B cell (primary cell): ENCODE data around the gene NAV2. TPM values are rescaled to one million over a fixed set of nuclear protein-coding genes. Genes with fewer than 3 reads are reported as not detected.
A peak's percentile ranks its signal among the peaks of the same experiment; 100 is the strongest.

Source experiments
- ATAC-seq: fragments of 200-7000 bp; cut with Tn5 transposase; one replicate; pipeline ENCODE4 v1.10.0; 2021; ENCODE audit warnings: low read depth, mild to moderate bottlenecking, moderate number of reproducible peaks, moderate library complexity
- CTCF ChIA-PET: fragments of 350-600 bp; sonication (Branson Sonifier 250); formaldehyde crosslinking; loops from one replicate; lab custom pipeline; 2021; ENCODE audit warnings: antibody characterized with exemption, inconsistent platforms; lab: Charles Lee
- POLR2A ChIA-PET: fragments of 350-600 bp; sonication (Branson Sonifier 250); formaldehyde crosslinking; loops from one replicate; lab custom pipeline; 2021; ENCODE audit warnings: antibody characterized with exemption; lab: Charles Lee
- DNase-seq: peaks from one replicate; pipeline ENCODE4 v3.0.0; 2013
- H2AFZ ChIP-seq: 2 replicates; pipeline ENCODE4 v1.6.1; 2012; ENCODE audit warnings: mild to moderate bottlenecking, low read depth, low read length; ENCODE audit not compliant: insufficient read depth, poor library complexity, severe bottlenecking
- H3K27ac ChIP-seq, 2 donors: 1 replicate in 1 of 2; 2 replicates in 1 of 2; pipeline ENCODE4 v1.5.1; 2012 to 2013; ENCODE audit warnings: low read length in 2 of 2, mild to moderate bottlenecking in 2 of 2, moderate library complexity in 1 of 2
- H3K27me3 ChIP-seq, 4 experiments: fragments of 200-600 bp in 1 of 4; sonication (generic) in 1 of 4; replicated peaks in 1 of 4; 1 replicate in 2 of 4; 2 replicates in 2 of 4; pipeline versions ENCODE4 v1.6.1 to v1.7.0; 2013 to 2016; ENCODE audit warnings: low read length in 3 of 4, mild to moderate bottlenecking in 2 of 4, mixed read lengths in 1 of 4, moderate library complexity in 1 of 4; ENCODE audit not compliant: insufficient read depth in 4 of 4, control insufficient read depth in 3 of 4; ENCODE audit errors: control extremely low read depth in 1 of 4
- H3K36me3 ChIP-seq, 2 experiments: replicated peaks in 1 of 2; 1 replicate in 1 of 2; 2 replicates in 1 of 2; pipeline versions ENCODE4 v1.6.1 to v1.7.1; 2013; ENCODE audit warnings: low read length in 1 of 2; ENCODE audit not compliant: insufficient read depth in 2 of 2, control insufficient read depth in 1 of 2; ENCODE audit errors: control extremely low read depth in 1 of 2, extremely low read depth in 1 of 2
- H3K4me1 ChIP-seq, 2 donors: fragments of 200-600 bp in 1 of 2; sonication (generic) in 1 of 2; 1 replicate in 1 of 2; 2 replicates in 1 of 2; pipeline versions ENCODE4 v1.5.1 to v1.6.1; 2013 to 2017; ENCODE audit warnings: low read length in 2 of 2; ENCODE audit not compliant: control insufficient read depth in 2 of 2, insufficient read depth in 2 of 2
- H3K4me2 ChIP-seq: replicated peaks from 2 replicates; pipeline ENCODE3; 2012; ENCODE audit warnings: mild to moderate bottlenecking, low read depth, low read length; ENCODE audit not compliant: poor library complexity, severe bottlenecking
- H3K4me3 ChIP-seq, 5 experiments: fragments of 200-600 bp in 1 of 5; sonication (generic) in 1 of 5; 1 replicate in 3 of 5; 2 replicates in 2 of 5; pipeline versions ENCODE4 v1.5.1 to v1.7.0; 2011 to 2016; ENCODE audit warnings: low read length in 4 of 5, mild to moderate bottlenecking in 4 of 5, low read depth in 2 of 5, control low read depth in 1 of 5, moderate library complexity in 1 of 5; ENCODE audit not compliant: insufficient read depth in 1 of 5; ENCODE audit errors: control extremely low read depth in 1 of 5, extremely low read depth in 1 of 5
- H3K79me2 ChIP-seq: fragments of 200-600 bp; sonication (generic); one replicate; pipeline ENCODE4 v1.6.0; 2016; ENCODE audit warnings: low read length; ENCODE audit not compliant: control insufficient read depth, insufficient read depth
- H3K9ac ChIP-seq: fragments of 200-600 bp; sonication (generic); 2 replicates; pipeline ENCODE4 v1.6.1; 2017; ENCODE audit warnings: mild to moderate bottlenecking, low read length, moderate library complexity
- H3K9me3 ChIP-seq, 3 donors: one replicate each; pipeline versions ENCODE4 v1.6.1 to v1.7.1; 2013; ENCODE audit warnings: low read length in 2 of 3; ENCODE audit not compliant: control insufficient read depth in 2 of 3, insufficient read depth in 1 of 3; ENCODE audit errors: control extremely low read depth in 1 of 3
- H4K20me1 ChIP-seq: 2 replicates; pipeline ENCODE4 v1.6.0; 2012; ENCODE audit warnings: mild to moderate bottlenecking, low read length; ENCODE audit not compliant: insufficient read depth, control insufficient read depth, poor library complexity, severe bottlenecking
- H3K27ac Mint-ChIP-seq: one replicate; pipeline ENCODE4 v1.8.0; 2021; ENCODE audit warnings: mixed read lengths
- H3K27me3 Mint-ChIP-seq: one replicate; pipeline ENCODE4 v1.8.0; 2021; ENCODE audit warnings: mixed read lengths
- H3K4me1 Mint-ChIP-seq: one replicate; pipeline ENCODE4 v1.8.0; 2021; ENCODE audit warnings: mixed read lengths
- H3K4me3 Mint-ChIP-seq: one replicate; pipeline ENCODE4 v1.8.0; 2021; ENCODE audit warnings: mixed read lengths
- H3K9me3 Mint-ChIP-seq: one replicate; pipeline ENCODE4 v1.8.0; 2022; ENCODE audit warnings: mixed read lengths; ENCODE audit not compliant: insufficient read depth
- CTCF ChIP-seq: fragments of 200-600 bp; IDR thresholded peaks from one replicate; pipeline ENCODE4 v1.8.0; 2022; ENCODE audit warnings: antibody characterized with exemption, mild to moderate bottlenecking
- EZH2 ChIP-seq: IDR thresholded peaks from 2 replicates; pipeline ENCODE4 v1.6.1; 2012; ENCODE audit warnings: borderline replicate concordance, low read depth, mild to moderate bottlenecking, moderate library complexity, low read length; ENCODE audit not compliant: insufficient read depth, poor library complexity, severe bottlenecking
- WGBS: methylation state at CpG from one replicate; pipeline ENCODE4 v1.1.5; 2013; ENCODE audit warnings: missing lambda C conversion rate; ENCODE audit not compliant: insufficient coverage; 5-methylcytosine and 5-hydroxymethylcytosine counted together
- intact Hi-C: fragments of 100-400 bp; cut with micrococcal nuclease; formaldehyde crosslinking; loops from one replicate; pipeline ENCODE4 v1.10.0; 2022
- polyA plus RNA-seq: library from polyadenylated mRNA; depleted of rRNA; stranded (reverse); fragments of >200 nt; gene quantifications from 2 replicates; pipeline ENCODE4 v1.2.3, GENCODE V29; 2012
- total RNA-seq, 2 donors: library from RNA; stranded (reverse); fragments of 120-200 nt in 1 of 2; gene quantifications; 1 replicate in 1 of 2; 2 replicates in 1 of 2; pipeline versions ENCODE4 v1.2.3 to v1.2.4, GENCODE V29; 2013 to 2022

The NAV2 gene
- total and polyA plus RNA-seq, 2 donors (not counting 1 experiment from before 2014, with no cell fraction given): 0.82 to 22.2 TPM

- 8% methylated on average over 47 of the region's 51 CpGs for WGBS
- CTCF ChIA-PET: interaction anchor here (0.5 to 2.4 kb wide), 23 partner anchors 8 to 574 kb away, joined by 3 to 16 read pairs (median 4); no protein-coding TSS in a partner anchor
- Histone ChIP-seq H3K4me1 (peaks cover 10% of the 10 kb centered on the region in 2 donors), H3K36me3 (no peaks in the 10 kb centered on the region), H3K79me2 (no peaks in the 10 kb centered on the region), H3K4me2 (peak overlapping the region; percentile 76), H3K9me3 (no peaks in the 10 kb centered on the region), H3K27ac (no peak overlapping the region), H2AFZ (peak overlapping the region; percentile 82), H3K27me3 (peaks cover 0 to 27% (median 11%) of the 10 kb centered on the region in 4 experiments), H4K20me1 (no peaks in the 10 kb centered on the region), H3K9ac (peak overlapping the region; percentile 59), H3K4me3 (peak overlapping the region in 4 of 5 experiments; percentile 1 to 56 (median 42))
- POLR2A ChIA-PET: no interaction called here
- TF ChIP-seq EZH2 (no peak), CTCF (peak; percentile 82)
- Mint-ChIP-seq H3K9me3 (no peaks in the 10 kb centered on the region), H3K4me1 (peaks cover 10% of the 10 kb centered on the region), H3K27ac (no peak overlapping the region), H3K4me3 (peak overlapping the region; percentile 79), H3K27me3 (peaks cover 51% of the 10 kb centered on the region)
- peak; percentile 58 for DNase-seq
- ATAC-seq: peak; percentile 45
- intact Hi-C loops: loop anchor here (1.0 to 5.0 kb wide), 2 partner anchors 181 to 570 kb away; no protein-coding TSS in a partner anchor
These were observed 419.4 kb downstream of the NAV2 start for GRCh38 chr11:20131788-20132666.

GRCh38 chr11:20132667-20133039 is 420.0 kb downstream of the NAV2 start:
- no peak for ATAC-seq
- H2AFZ ChIP-seq: peak overlapping the region; percentile 82
- peaks cover 10% of the 10 kb centered on the region in 2 donors for H3K4me1 ChIP-seq
- Mint-ChIP-seq H3K4me1 (peaks cover 10% of the 10 kb centered on the region), H3K4me3 (peak overlapping the region; percentile 79), H3K9me3 (no peaks in the 10 kb centered on the region), H3K27ac (no peak overlapping the region), H3K27me3 (peaks cover 54% of the 10 kb centered on the region)
- WGBS: 41% methylated on average over 5 of the region's 8 CpGs
- CTCF ChIA-PET: interaction anchor here (0.6 to 2.4 kb wide), 18 partner anchors 10 to 575 kb away, joined by 3 to 16 read pairs (median 4); no protein-coding TSS in a partner anchor
- H3K79me2 ChIP-seq: no peaks in the 10 kb centered on the region
- H3K9ac ChIP-seq: peak overlapping the region; percentile 59
- peaks cover 0 to 27% (median 11%) of the 10 kb centered on the region in 4 experiments for H3K27me3 ChIP-seq
- H3K4me2 ChIP-seq: peak overlapping the region; percentile 76
- TF ChIP-seq EZH2 (no peak), CTCF (peak; percentile 36)
- POLR2A ChIA-PET: no interaction called here
- no peak overlapping the region for H3K27ac ChIP-seq
- H3K36me3 ChIP-seq: no peaks in the 10 kb centered on the region
- no peak for DNase-seq
- H3K4me3 ChIP-seq: no peak overlapping the region
- no peaks in the 10 kb centered on the region for H4K20me1 ChIP-seq
- intact Hi-C loops: loop anchor here (1.0 to 5.0 kb wide), 2 partner anchors 181 to 570 kb away; no protein-coding TSS in a partner anchor
- no peaks in the 10 kb centered on the region for H3K9me3 ChIP-seq
